Measurements from ENCODE around the gene HUNK. TPM values are rescaled to one million over a fixed set of nuclear protein-coding genes. Genes with fewer than 3 reads are reported as not detected.

Gene HUNK
- total RNA-seq, 1 experiment from 2014 or later: 4.8 TPM

GRCh38 chr21:31930001-31930400 lies 57.2 kb downstream of the HUNK start:
- no peaks in the 10 kb centered on the region for H3K36me3 Mint-ChIP-seq (ENCODE audit: insufficient read depth, unreplicated experiment)
- H3K27me3 Mint-ChIP-seq (ENCODE audit: insufficient read depth, unreplicated experiment): no peaks in the 10 kb centered on the region
- Histone ChIP-seq H3K36me3 (ENCODE audit: control insufficient read depth, insufficient read depth, low read length) (no peaks in the 10 kb centered on the region), H3K27me3 (replicated peaks; ENCODE audit: control insufficient read depth, insufficient read depth, low read length) (no peaks in the 10 kb centered on the region), H3K4me1 (no peaks in the 10 kb centered on the region; the same call in 1 of the 2 replicates), H3K4me3 (ENCODE audit: low read depth, low read length) (no peak overlapping the region), H3K9me3 (0 out of 2 replicates have a peak, but pooled peaks cover 4% of the 10 kb centered on the region)
- no TSS peak for BruUV-seq (replicated peaks)
- no peak overlapping the region for H3K27ac Mint-ChIP-seq (ENCODE audit: unreplicated experiment)
- no peak for DNase-seq
- CTCF ChIA-PET: no interaction called here
- peaks cover 9% of the 10 kb centered on the region for H3K9me3 Mint-ChIP-seq (ENCODE audit: unreplicated experiment)
- intact Hi-C loops (cut with micrococcal nuclease; ENCODE audit: unreplicated experiment): no loop called here
- H3K4me3 Mint-ChIP-seq (ENCODE audit: unreplicated experiment): no peak overlapping the region
- no peak for TF ChIP-seq CTCF (IDR thresholded peaks at IDR 0.05; ENCODE audit: insufficient read depth in 1 of 2, low read depth in 1 of 2, low read length in 1 of 2, severe bottlenecking in 1 of 2, unreplicated experiment in 1 of 2)
- POLR2A ChIA-PET: no interaction called here
- peaks cover 17% of the 10 kb centered on the region for H3K4me1 Mint-ChIP-seq (ENCODE audit: low read depth, unreplicated experiment)

GRCh38 chr21:31931644-31932469 lies 59.0 kb downstream of the HUNK start:
- H3K27ac Mint-ChIP-seq (ENCODE audit: unreplicated experiment): peak overlapping the region; percentile 31
- no peak for TF ChIP-seq CTCF (IDR thresholded peaks at IDR 0.05; ENCODE audit: insufficient read depth in 1 of 2, low read depth in 1 of 2, low read length in 1 of 2, severe bottlenecking in 1 of 2, unreplicated experiment in 1 of 2)
- Histone ChIP-seq H3K9me3 (no peaks in the 10 kb centered on the region), H3K36me3 (ENCODE audit: control insufficient read depth, insufficient read depth, low read length) (no peaks in the 10 kb centered on the region), H3K27me3 (replicated peaks; ENCODE audit: control insufficient read depth, insufficient read depth, low read length) (no peaks in the 10 kb centered on the region), H3K4me1 (no peaks in the 10 kb centered on the region; the same call in 1 of the 2 replicates), H3K4me3 (ENCODE audit: low read depth, low read length) (no peak overlapping the region)
- POLR2A ChIA-PET: no interaction called here
- intact Hi-C loops (cut with micrococcal nuclease; ENCODE audit: unreplicated experiment): no loop called here
- peak overlapping the region; percentile 14 for H3K4me3 Mint-ChIP-seq (ENCODE audit: unreplicated experiment)
- H3K36me3 Mint-ChIP-seq (ENCODE audit: insufficient read depth, unreplicated experiment): no peaks in the 10 kb centered on the region
- DNase-seq: peak in 1 of 2 experiments; percentile 49
- CTCF ChIA-PET: no interaction called here
- H3K27me3 Mint-ChIP-seq (ENCODE audit: insufficient read depth, unreplicated experiment): no peaks in the 10 kb centered on the region
- H3K4me1 Mint-ChIP-seq (ENCODE audit: low read depth, unreplicated experiment): peaks cover 17% of the 10 kb centered on the region
- H3K9me3 Mint-ChIP-seq (ENCODE audit: unreplicated experiment): peaks cover under 1% of the 10 kb centered on the region
- BruUV-seq (replicated peaks): no TSS peak

- Mint-ChIP-seq H3K9me3 (ENCODE audit: unreplicated experiment) (no peaks in the 10 kb centered on the region), H3K27me3 (ENCODE audit: insufficient read depth, unreplicated experiment) (no peaks in the 10 kb centered on the region), H3K36me3 (ENCODE audit: insufficient read depth, unreplicated experiment) (no peaks in the 10 kb centered on the region), H3K4me1 (ENCODE audit: low read depth, unreplicated experiment) (peaks cover 17% of the 10 kb centered on the region), H3K4me3 (ENCODE audit: unreplicated experiment) (no peak overlapping the region), H3K27ac (ENCODE audit: unreplicated experiment) (no peak overlapping the region)
- Histone ChIP-seq H3K36me3 (ENCODE audit: control insufficient read depth, insufficient read depth, low read length) (no peaks in the 10 kb centered on the region), H3K27me3 (replicated peaks; ENCODE audit: control insufficient read depth, insufficient read depth, low read length) (no peaks in the 10 kb centered on the region), H3K4me3 (ENCODE audit: low read depth, low read length) (no peak overlapping the region), H3K9me3 (no peaks in the 10 kb centered on the region), H3K4me1 (no peaks in the 10 kb centered on the region; the same call in 1 of the 2 replicates)
- ChIA-PET CTCF (no interaction called here), POLR2A (no interaction called here)
- no peak for DNase-seq
- TF ChIP-seq CTCF (IDR thresholded peaks at IDR 0.05; ENCODE audit: insufficient read depth in 1 of 2, low read depth in 1 of 2, low read length in 1 of 2, severe bottlenecking in 1 of 2, unreplicated experiment in 1 of 2): no peak
- no TSS peak for BruUV-seq (replicated peaks)
- intact Hi-C loops (cut with micrococcal nuclease; ENCODE audit: unreplicated experiment): no loop called here
These were observed 59.6 kb downstream of the HUNK start for GRCh38 chr21:31932470-31932764.
